ENCODE data around the gene CDKAL1. TPM values are rescaled to one million over a fixed set of nuclear protein-coding genes. Genes with fewer than 3 reads are reported as not detected.
A peak's percentile ranks its signal among the peaks of the same experiment; 100 is the strongest.

Gene CDKAL1
- total and polyA plus RNA-seq, 2 of the 13 experiments (the other 11 are each of a cell fraction or from before 2014, with no cell fraction given) = 9.5 to 27.7 TPM

- TF ChIP-seq ZNF484 (CRISPR knock-in tag; IDR thresholded peaks at IDR 0.05; ENCODE audit: borderline replicate concordance, low read depth) (no peak), NCOA5 (CRISPR knock-in tag; IDR thresholded peaks at IDR 0.05) (no peak), ZBTB39 (CRISPR knock-in tag; IDR thresholded peaks at IDR 0.05) (no peak), XBP1 (CRISPR knock-in tag; IDR thresholded peaks at IDR 0.05) (no peak), BCL6 (CRISPR knock-in tag; IDR thresholded peaks at IDR 0.05) (peak; percentile 85), FOSL1 (CRISPR knock-in tag; IDR thresholded peaks at IDR 0.05; ENCODE audit: borderline replicate concordance) (peak; percentile 99), ZNF468 (CRISPR knock-in tag; IDR thresholded peaks at IDR 0.05) (no peak), ZNF788 (CRISPR knock-in tag; IDR thresholded peaks at IDR 0.05; ENCODE audit: borderline replicate concordance) (no peak), NFATC3 (CRISPR knock-in tag; IDR thresholded peaks at IDR 0.05) (no peak), ARNTL (CRISPR knock-in tag; IDR thresholded peaks at IDR 0.05) (no peak), ARHGAP35 (CRISPR knock-in tag; IDR thresholded peaks at IDR 0.05; ENCODE audit: borderline replicate concordance) (no peak), ZFYVE20 (CRISPR knock-in tag; IDR thresholded peaks at IDR 0.05; ENCODE audit: borderline replicate concordance, low read depth) (no peak), ZFP36L1 (CRISPR knock-in tag; IDR thresholded peaks at IDR 0.05) (no peak), ZBTB34 (CRISPR knock-in tag; IDR thresholded peaks at IDR 0.05) (peak; percentile 52; the same call in 1 of the 2 replicates), JUN (CRISPR knock-in tag; IDR thresholded peaks at IDR 0.05) (peak; percentile 61; the same call in 1 of the 2 replicates), ZBTB1 (CRISPR knock-in tag; IDR thresholded peaks at IDR 0.05; ENCODE audit: borderline replicate concordance) (no peak), ZNF607 (CRISPR knock-in tag; IDR thresholded peaks at IDR 0.05; ENCODE audit: borderline replicate concordance) (no peak), ZNF570 (CRISPR knock-in tag; IDR thresholded peaks at IDR 0.05; ENCODE audit: borderline replicate concordance) (no peak)
- TF ChIP-seq, protein P1, sequence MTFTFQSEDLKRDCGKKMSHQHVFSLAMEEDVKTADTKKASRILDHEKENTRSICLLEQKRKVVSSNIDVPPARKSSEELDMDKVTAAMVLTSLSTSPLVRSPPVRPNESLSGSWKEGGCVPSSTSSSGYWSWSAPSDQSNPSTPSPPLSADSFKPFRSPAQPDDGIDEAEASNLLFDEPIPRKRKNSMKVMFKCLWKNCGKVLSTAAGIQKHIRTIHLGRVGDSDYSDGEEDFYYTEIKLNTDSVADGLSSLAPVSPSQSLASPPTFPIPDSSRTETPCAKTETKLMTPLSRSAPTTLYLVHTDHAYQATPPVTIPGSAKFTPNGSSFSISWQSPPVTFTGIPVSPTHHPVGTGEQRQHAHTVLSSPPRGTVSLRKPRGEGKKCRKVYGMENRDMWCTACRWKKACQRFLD (CRISPR knock-in tag; IDR thresholded peaks at IDR 0.05; ENCODE audit: borderline replicate concordance) = no peak
- TF ChIP-seq, protein P2, sequence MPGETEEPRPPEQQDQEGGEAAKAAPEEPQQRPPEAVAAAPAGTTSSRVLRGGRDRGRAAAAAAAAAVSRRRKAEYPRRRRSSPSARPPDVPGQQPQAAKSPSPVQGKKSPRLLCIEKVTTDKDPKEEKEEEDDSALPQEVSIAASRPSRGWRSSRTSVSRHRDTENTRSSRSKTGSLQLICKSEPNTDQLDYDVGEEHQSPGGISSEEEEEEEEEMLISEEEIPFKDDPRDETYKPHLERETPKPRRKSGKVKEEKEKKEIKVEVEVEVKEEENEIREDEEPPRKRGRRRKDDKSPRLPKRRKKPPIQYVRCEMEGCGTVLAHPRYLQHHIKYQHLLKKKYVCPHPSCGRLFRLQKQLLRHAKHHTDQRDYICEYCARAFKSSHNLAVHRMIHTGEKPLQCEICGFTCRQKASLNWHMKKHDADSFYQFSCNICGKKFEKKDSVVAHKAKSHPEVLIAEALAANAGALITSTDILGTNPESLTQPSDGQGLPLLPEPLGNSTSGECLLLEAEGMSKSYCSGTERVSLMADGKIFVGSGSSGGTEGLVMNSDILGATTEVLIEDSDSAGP (CRISPR knock-in tag; IDR thresholded peaks at IDR 0.05; ENCODE audit: borderline replicate concordance) = no peak
- TF ChIP-seq, protein P3, sequence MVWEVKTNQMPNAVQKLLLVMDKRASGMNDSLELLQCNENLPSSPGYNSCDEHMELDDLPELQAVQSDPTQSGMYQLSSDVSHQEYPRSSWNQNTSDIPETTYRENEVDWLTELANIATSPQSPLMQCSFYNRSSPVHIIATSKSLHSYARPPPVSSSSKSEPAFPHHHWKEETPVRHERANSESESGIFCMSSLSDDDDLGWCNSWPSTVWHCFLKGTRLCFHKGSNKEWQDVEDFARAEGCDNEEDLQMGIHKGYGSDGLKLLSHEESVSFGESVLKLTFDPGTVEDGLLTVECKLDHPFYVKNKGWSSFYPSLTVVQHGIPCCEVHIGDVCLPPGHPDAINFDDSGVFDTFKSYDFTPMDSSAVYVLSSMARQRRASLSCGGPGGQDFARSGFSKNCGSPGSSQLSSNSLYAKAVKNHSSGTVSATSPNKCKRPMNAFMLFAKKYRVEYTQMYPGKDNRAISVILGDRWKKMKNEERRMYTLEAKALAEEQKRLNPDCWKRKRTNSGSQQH (CRISPR knock-in tag; IDR thresholded peaks at IDR 0.05; ENCODE audit: low read depth) = no peak
Measured at GRCh38 chr6:21003780-21004541, 469.7 kb downstream of the CDKAL1 start (continued).
